ENCODE results near the gene HPS4.

- TF ChIP-seq CHD4 (IDR thresholded peaks at IDR 0.05; ENCODE audit: borderline replicate concordance) (no peak), CTCF (IDR thresholded peaks at IDR 0.05) (no peak)
Measured at GRCh38 chr22:26410386-26410785, 73.2 kb downstream of the HPS4 start.

Measured in A549 (cell line).